HCT116 (cell line): ENCODE results near the gene NOP14. TPM values are rescaled to one million over a fixed set of nuclear protein-coding genes. Genes with fewer than 3 reads are reported as not detected.

Source experiments
- ATAC-seq: fragments of 200-7000 bp; cut with Tn5 transposase; 2 replicates; pipeline ENCODE4 v1.9.1; 2020; ENCODE audit warnings: mild to moderate bottlenecking, moderate library complexity
- BruUV-seq: library from RNA; stranded (reverse); fragments of 400-500 nt; replicated peaks from 2 replicates; lab custom pipeline; 2021; lab: Mats Ljungman, UMichigan
- CTCF ChIA-PET: fragments of 300-600 bp; sonication (Branson Sonifier 250); formaldehyde crosslinking; loops from one replicate; lab custom pipeline; 2021; ENCODE audit warnings: antibody characterized with exemption; lab: Charles Lee
- POLR2A ChIA-PET: fragments of 300-600, 350-600 bp; sonication (Branson Sonifier 250); formaldehyde crosslinking; loops from one replicate; lab custom pipeline; 2021; ENCODE audit warnings: antibody characterized with exemption; lab: Charles Lee
- RAD21 ChIA-PET, 2 experiments: fragments of 300-600 bp; sonication (Branson Sonifier 250); formaldehyde crosslinking; loops; one replicate each; lab custom pipeline; 2023; ENCODE audit warnings: low total read pairs in 2 of 2; ENCODE audit not compliant: uncharacterized antibody in 2 of 2, unreplicated experiment in 2 of 2, low non-redundant PET in 1 of 2; lab: Charles Lee
- DNase-seq: peaks from one replicate; pipeline ENCODE4 v3.0.0-alpha.2; 2010; ENCODE audit warnings: low read depth, low spot score
- H2AFZ ChIP-seq: fragments of 200-600 bp; shearing (Covaris generic), sonication (generic); 2 replicates; pipeline ENCODE4 v1.6.1; 2017; ENCODE audit warnings: low read depth, mixed run types, mixed read lengths, antibody characterized with exemption, low read length; ENCODE audit not compliant: poor library complexity, severe bottlenecking
- H3K27ac ChIP-seq: 2 replicates; pipeline ENCODE4 v1.5.1; 2012; ENCODE audit warnings: low read depth, low read length
- H3K27me3 ChIP-seq: fragments of 200-600 bp; sonication (generic); 2 replicates; pipeline ENCODE4 v1.6.1; 2016; ENCODE audit warnings: mixed run types, low read length, mixed read lengths; ENCODE audit not compliant: insufficient read depth
- H3K36me3 ChIP-seq, 2 experiments: fragments of 200-500 bp in 1 of 2; fragments of 200-600 bp in 1 of 2; sonication (Bioruptor generic) in 1 of 2; sonication (generic) in 1 of 2; 2 replicates each; pipeline versions ENCODE4 v1.5.1 to v1.6.1; 2014 to 2016; ENCODE audit warnings: low read length in 2 of 2, inconsistent platforms in 1 of 2, mixed read lengths in 1 of 2, mixed run types in 1 of 2; ENCODE audit not compliant: insufficient read depth in 2 of 2, control insufficient read depth in 1 of 2
- H3K4me1 ChIP-seq, 2 experiments: fragments of 200-600 bp in 1 of 2; sonication (generic) in 1 of 2; 2 replicates each; pipeline versions ENCODE4 v1.5.1 to v1.6.1; 2012 to 2017; ENCODE audit warnings: low read length in 2 of 2, inconsistent platforms in 1 of 2, mild to moderate bottlenecking in 1 of 2, mixed read lengths in 1 of 2, mixed run types in 1 of 2, moderate library complexity in 1 of 2; ENCODE audit not compliant: insufficient read depth in 2 of 2, control insufficient read depth in 1 of 2
- H3K4me2 ChIP-seq: fragments of 200-600 bp; sonication (generic); 2 replicates; pipeline ENCODE4 v1.6.1; 2017; ENCODE audit warnings: mixed run types, low read length, mixed read lengths
- H3K4me3 ChIP-seq, 2 experiments: fragments of 200-600 bp in 1 of 2; sonication (generic) in 1 of 2; replicated peaks in 1 of 2; 2 replicates each; pipeline ENCODE4 v1.5.1; 2011 to 2016; ENCODE audit warnings: low read length in 2 of 2, control low read depth in 1 of 2, low read depth in 1 of 2, mild to moderate bottlenecking in 1 of 2, mixed read lengths in 1 of 2, mixed run types in 1 of 2
- H3K79me2 ChIP-seq: fragments of 200-600 bp; sonication (generic); 2 replicates; pipeline ENCODE4 v1.6.1; 2017; ENCODE audit warnings: mild to moderate bottlenecking, mixed run types, low read length, moderate library complexity, mixed read lengths; ENCODE audit not compliant: insufficient read depth
- H3K9ac ChIP-seq: fragments of 200-600 bp; sonication (generic); 2 replicates; pipeline ENCODE4 v1.6.1; 2016; ENCODE audit warnings: low read length, mixed read lengths
- H3K9me2 ChIP-seq: fragments of 200-600 bp; sonication (generic), shearing (Covaris generic); 2 replicates; pipeline ENCODE4 v1.6.1; 2017; ENCODE audit warnings: mixed run types, mild to moderate bottlenecking, moderate library complexity; ENCODE audit not compliant: insufficient read depth
- H3K9me3 ChIP-seq, 2 experiments: fragments of 200-500 bp in 1 of 2; fragments of 200-600 bp in 1 of 2; sonication (Bioruptor generic) in 1 of 2; sonication (generic) in 1 of 2; 2 replicates each; pipeline ENCODE4 v1.6.1; 2014 to 2017; ENCODE audit warnings: low read length in 2 of 2, mixed read lengths in 2 of 2, inconsistent platforms in 1 of 2, low read depth in 1 of 2, mild to moderate bottlenecking in 1 of 2, mixed run types in 1 of 2, moderate library complexity in 1 of 2; ENCODE audit not compliant: control insufficient read depth in 1 of 2, insufficient read depth in 1 of 2
- H4K20me1 ChIP-seq: fragments of 200-600 bp; sonication (generic), shearing (Covaris generic); 2 replicates; pipeline ENCODE4 v1.6.1; 2017; ENCODE audit warnings: mixed run types, mild to moderate bottlenecking, moderate library complexity; ENCODE audit not compliant: insufficient read depth
- CBX3 ChIP-seq: IDR thresholded peaks from 2 replicates; pipeline ENCODE4 v1.6.1; 2012; ENCODE audit warnings: low read depth
- CEBPB ChIP-seq: IDR thresholded peaks from 2 replicates; pipeline ENCODE4 v1.6.1; 2012; ENCODE audit warnings: low read depth
- ELF1 ChIP-seq: IDR thresholded peaks from 2 replicates; pipeline ENCODE4 v1.6.1; 2012; ENCODE audit warnings: low read depth, borderline replicate concordance
- EZH2 ChIP-seq: fragments of 200-600 bp; sonication (generic); IDR thresholded peaks from 2 replicates; pipeline ENCODE4 v1.6.1; 2017; ENCODE audit warnings: antibody characterized with exemption, mixed run types
- FOSL1 ChIP-seq: IDR thresholded peaks from 2 replicates; pipeline ENCODE4 v1.6.1; 2012; ENCODE audit warnings: low read depth
- JUND ChIP-seq: IDR thresholded peaks from 2 replicates; pipeline ENCODE4 v1.6.1; 2012
- POLR2A ChIP-seq: IDR thresholded peaks from 2 replicates; pipeline ENCODE4 v1.7.0; 2011; ENCODE audit warnings: borderline replicate concordance; ENCODE audit not compliant: insufficient read depth, insufficient read length; ENCODE audit errors: extremely low read depth
- POLR2AphosphoS5 ChIP-seq: IDR thresholded peaks from 2 replicates; pipeline ENCODE4 v1.6.1; 2011; ENCODE audit warnings: mild to moderate bottlenecking, low read depth, low read length, moderate library complexity
- REST ChIP-seq: IDR thresholded peaks from 2 replicates; pipeline ENCODE4 v1.6.1; 2012; ENCODE audit warnings: low read depth
- SIN3A ChIP-seq: IDR thresholded peaks from 2 replicates; pipeline ENCODE4 v1.6.1; 2012; ENCODE audit warnings: low read depth
- SP1 ChIP-seq: IDR thresholded peaks from 2 replicates; pipeline ENCODE4 v1.6.1; 2012; ENCODE audit warnings: low read depth
- TCF7L2 ChIP-seq: IDR thresholded peaks from 2 replicates; pipeline ENCODE4 v1.7.0; 2011; ENCODE audit warnings: borderline replicate concordance, inconsistent platforms; ENCODE audit not compliant: insufficient read depth, insufficient read length; ENCODE audit errors: extremely low read depth
- YY1 ChIP-seq: IDR thresholded peaks from 2 replicates; pipeline ENCODE4 v1.6.1; 2011; ENCODE audit warnings: low read length, low read depth, moderate library complexity, mild to moderate bottlenecking; ENCODE audit not compliant: insufficient replicate concordance; ENCODE audit errors: extremely low read depth
- ZBTB33 ChIP-seq: IDR thresholded peaks from 2 replicates; pipeline ENCODE4 v1.6.1; 2011; ENCODE audit warnings: mild to moderate bottlenecking, low read length, moderate library complexity; ENCODE audit not compliant: insufficient replicate concordance; ENCODE audit errors: extremely low read depth
- ZFX ChIP-seq: fragments of 450-650 bp; IDR thresholded peaks from 2 replicates; pipeline ENCODE4 v1.6.1; 2017
- intact Hi-C: fragments of 100-400 bp; cut with micrococcal nuclease; formaldehyde crosslinking; loops from 2 replicates; pipeline ENCODE4 v1.10.0; 2022
- total RNA-seq: library from RNA; stranded (reverse); gene quantifications from one replicate; pipeline ENCODE4 v1.2.1, GENCODE V29; 2021; ENCODE audit not compliant: unreplicated experiment
- TF ChIP-seq, protein P1 (sequence below), 3 experiments: fragments of 200-600 bp in 1 of 3; sonication (generic) in 1 of 3; IDR thresholded peaks in 2 of 3; conservative IDR thresholded peaks in 1 of 3; 2 replicates each; pipeline ENCODE4 v1.5.1; 2012 to 2017; ENCODE audit warnings: low read depth in 2 of 3, low read length in 2 of 3, antibody characterized with exemption in 1 of 3, borderline replicate concordance in 1 of 3, control low read depth in 1 of 3, mild to moderate bottlenecking in 1 of 3, mixed read lengths in 1 of 3, mixed run types in 1 of 3, moderate library complexity in 1 of 3; ENCODE audit not compliant: insufficient read depth in 1 of 3
- TF ChIP-seq, protein P2 (sequence below): IDR thresholded peaks from 2 replicates; pipeline ENCODE4 v1.6.1; 2012
- TF ChIP-seq, protein P3 (sequence below): IDR thresholded peaks from 2 replicates; pipeline ENCODE4 v1.6.1; 2012

The NOP14 gene
- total RNA-seq, 1 experiment from 2014 or later, result 67.3 TPM

DNA sequence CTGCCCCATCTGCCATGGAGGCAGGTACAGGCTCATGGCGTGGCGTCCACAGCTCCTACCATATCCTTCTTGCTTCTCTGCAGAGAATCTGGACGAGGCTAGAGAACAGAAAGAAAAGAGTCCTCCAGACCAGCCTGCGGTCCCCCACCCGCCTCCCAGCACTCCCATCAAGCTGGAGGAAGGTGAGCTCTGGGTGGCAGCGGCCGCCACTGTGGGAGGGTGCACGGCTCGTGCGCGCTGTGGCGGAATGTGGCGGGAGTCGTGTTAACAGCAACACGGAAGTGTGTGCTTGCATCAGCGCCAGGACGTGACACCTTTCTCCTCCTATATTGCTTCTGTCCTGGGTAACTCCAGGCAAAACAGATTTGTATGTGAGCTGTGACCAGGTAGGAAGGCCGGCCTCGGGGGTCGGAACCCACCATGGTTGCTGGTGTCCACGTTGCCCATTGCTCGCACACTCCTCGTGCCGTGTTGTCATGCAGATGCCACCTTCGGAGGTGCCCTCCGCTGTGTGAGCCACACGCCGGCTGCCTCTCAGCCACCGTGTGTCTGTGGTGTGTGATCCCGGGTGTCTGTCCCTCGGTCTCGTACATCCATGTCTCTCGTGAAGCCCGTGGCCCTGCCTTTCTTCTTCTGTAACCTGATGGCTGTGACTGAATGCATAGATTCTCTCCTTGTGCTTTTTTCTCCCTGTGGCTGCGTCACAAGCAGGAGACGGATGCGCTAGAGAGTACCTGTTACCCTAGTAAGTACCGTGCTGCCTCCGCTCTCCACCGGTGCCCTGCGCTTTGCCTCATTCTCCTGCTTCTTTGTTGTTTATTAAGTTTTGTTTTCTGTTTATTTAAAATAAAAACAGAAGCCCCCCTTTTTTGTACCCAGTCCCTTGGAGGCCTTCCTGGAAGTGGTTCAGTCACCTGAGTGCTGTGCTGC is 37.0 kb downstream of the NOP14 start:
- peaks cover 4 to 20% of the 10 kb centered on the region in 2 experiments; a peak in 2 of 4 replicates for H3K36me3 ChIP-seq
- ATAC-seq (no peak), DNase-seq (no peak)
- no TSS peak for BruUV-seq
- H3K9me3 ChIP-seq, result no peaks in the 10 kb centered on the region
- no peak overlapping the region for H3K4me2 ChIP-seq
- H3K9ac ChIP-seq, result no peak overlapping the region
- H3K4me3 ChIP-seq, result no peak overlapping the region
- no peaks in the 10 kb centered on the region for H4K20me1 ChIP-seq
- no peaks in the 10 kb centered on the region for H3K4me1 ChIP-seq
- ChIA-PET CTCF (no interaction called here), RAD21 (no interaction called here)
- H2AFZ ChIP-seq, result no peak overlapping the region
- H3K27me3 ChIP-seq, result no peaks in the 10 kb centered on the region
- no peak overlapping the region for H3K27ac ChIP-seq
- no peak for TF ChIP-seq FOSL1
- no peak for TF ChIP-seq POLR2A
- TF ChIP-seq POLR2AphosphoS5, result no peak
- TF ChIP-seq, protein P1, sequence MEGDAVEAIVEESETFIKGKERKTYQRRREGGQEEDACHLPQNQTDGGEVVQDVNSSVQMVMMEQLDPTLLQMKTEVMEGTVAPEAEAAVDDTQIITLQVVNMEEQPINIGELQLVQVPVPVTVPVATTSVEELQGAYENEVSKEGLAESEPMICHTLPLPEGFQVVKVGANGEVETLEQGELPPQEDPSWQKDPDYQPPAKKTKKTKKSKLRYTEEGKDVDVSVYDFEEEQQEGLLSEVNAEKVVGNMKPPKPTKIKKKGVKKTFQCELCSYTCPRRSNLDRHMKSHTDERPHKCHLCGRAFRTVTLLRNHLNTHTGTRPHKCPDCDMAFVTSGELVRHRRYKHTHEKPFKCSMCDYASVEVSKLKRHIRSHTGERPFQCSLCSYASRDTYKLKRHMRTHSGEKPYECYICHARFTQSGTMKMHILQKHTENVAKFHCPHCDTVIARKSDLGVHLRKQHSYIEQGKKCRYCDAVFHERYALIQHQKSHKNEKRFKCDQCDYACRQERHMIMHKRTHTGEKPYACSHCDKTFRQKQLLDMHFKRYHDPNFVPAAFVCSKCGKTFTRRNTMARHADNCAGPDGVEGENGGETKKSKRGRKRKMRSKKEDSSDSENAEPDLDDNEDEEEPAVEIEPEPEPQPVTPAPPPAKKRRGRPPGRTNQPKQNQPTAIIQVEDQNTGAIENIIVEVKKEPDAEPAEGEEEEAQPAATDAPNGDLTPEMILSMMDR (IDR thresholded peaks at IDR 0.05 in 2 of 3, conservative IDR thresholded peaks at IDR 0.05 in 1 of 3; ENCODE audit: borderline replicate concordance in 1 of 3, insufficient read depth in 1 of 3, low read depth in 2 of 3, low read length in 2 of 3), result no peak
- TF ChIP-seq CEBPB, result no peak
- TF ChIP-seq SIN3A, result no peak
- no peak for TF ChIP-seq ZBTB33
- TF ChIP-seq EZH2, result no peak
- TF ChIP-seq ELF1, result no peak
- TF ChIP-seq REST, result no peak
- no peak for TF ChIP-seq YY1
- no peak for TF ChIP-seq ZFX
- TF ChIP-seq, protein P2, sequence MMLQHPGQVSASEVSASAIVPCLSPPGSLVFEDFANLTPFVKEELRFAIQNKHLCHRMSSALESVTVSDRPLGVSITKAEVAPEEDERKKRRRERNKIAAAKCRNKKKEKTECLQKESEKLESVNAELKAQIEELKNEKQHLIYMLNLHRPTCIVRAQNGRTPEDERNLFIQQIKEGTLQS, result no peak
- no peak for TF ChIP-seq SP1
- no peak for TF ChIP-seq TCF7L2
- no peak for TF ChIP-seq CBX3
- TF ChIP-seq, protein P3, sequence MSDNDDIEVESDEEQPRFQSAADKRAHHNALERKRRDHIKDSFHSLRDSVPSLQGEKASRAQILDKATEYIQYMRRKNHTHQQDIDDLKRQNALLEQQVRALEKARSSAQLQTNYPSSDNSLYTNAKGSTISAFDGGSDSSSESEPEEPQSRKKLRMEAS, result no peak
- no peak for TF ChIP-seq JUND
- TF ChIP-seq, all 23 proteins: peak for 0
- intact Hi-C loops, result no loop called here
- POLR2A ChIA-PET, result no interaction called here
- no peaks in the 10 kb centered on the region for H3K79me2 ChIP-seq
- no peaks in the 10 kb centered on the region for H3K9me2 ChIP-seq
